ENCODE measurements around the gene PKD1L1.

The PKD1L1 gene

GRCh38 chr7:47734949-47735291 is 213.3 kb downstream of the PKD1L1 start:
- no peak for DNase-seq (ENCODE audit: low spot score)

GRCh38 chr7:47734287-47734948 is 213.8 kb downstream of the PKD1L1 start:
- DNase-seq (ENCODE audit: low spot score): no peak

GRCh38 chr7:47730142-47730541 is 218.1 kb downstream of the PKD1L1 start:
- DNase-seq (ENCODE audit: low spot score): no peak

- DNase-seq (ENCODE audit: low spot score): no peak
Measured at GRCh38 chr7:47726047-47726726, 222.1 kb downstream of the PKD1L1 start.

- no peak for DNase-seq (ENCODE audit: low spot score)
Measured at GRCh38 chr7:47725031-47725780, 223.1 kb downstream of the PKD1L1 start.
